ENCODE measurements around the gene GAS1.

- TF ChIP-seq CTCF (conservative IDR thresholded peaks at IDR 0.05 in 1 of 2, IDR thresholded peaks at IDR 0.05 in 1 of 2; ENCODE audit: low read depth in 1 of 2, low read length in 2 of 2), result no peak
- no peak for TF ChIP-seq EZH2 (IDR thresholded peaks at IDR 0.05; ENCODE audit: low read length, missing control alignments)
These were observed 8.0 kb downstream of the GAS1 start for GRCh38 chr9:86939321-86939720.

Measured in fibroblast of lung (primary cell).